ENCODE data around the gene MYO18B. TPM values are rescaled to one million over a fixed set of nuclear protein-coding genes. Genes with fewer than 3 reads are reported as not detected.

Gene MYO18B
- total RNA-seq, 1 donor from 2014 or later, result 12.0 TPM

GRCh38 chr22:25714739-25715138 lies 27.2 kb upstream of the MYO18B start:
- Histone ChIP-seq H3K4me1 (peaks cover 0 to 3% of the 10 kb centered on the region in 2 donors), H3K4me3 (no peak overlapping the region), H3K36me3 (no peaks in the 10 kb centered on the region), H3K27me3 (no peaks in the 10 kb centered on the region), H3K27ac (no peak overlapping the region), H3K9me3 (no peaks in the 10 kb centered on the region)
- intact Hi-C loops (cut with DNase I), result loop anchor here (5.0 kb wide), 1 partner anchor 58 kb away; no protein-coding TSS in a partner anchor
- DNase-seq (ENCODE audit: low spot score in 2 of 2), result no peak
- no peak for TF ChIP-seq CTCF (IDR thresholded peaks at IDR 0.05)

DNA sequence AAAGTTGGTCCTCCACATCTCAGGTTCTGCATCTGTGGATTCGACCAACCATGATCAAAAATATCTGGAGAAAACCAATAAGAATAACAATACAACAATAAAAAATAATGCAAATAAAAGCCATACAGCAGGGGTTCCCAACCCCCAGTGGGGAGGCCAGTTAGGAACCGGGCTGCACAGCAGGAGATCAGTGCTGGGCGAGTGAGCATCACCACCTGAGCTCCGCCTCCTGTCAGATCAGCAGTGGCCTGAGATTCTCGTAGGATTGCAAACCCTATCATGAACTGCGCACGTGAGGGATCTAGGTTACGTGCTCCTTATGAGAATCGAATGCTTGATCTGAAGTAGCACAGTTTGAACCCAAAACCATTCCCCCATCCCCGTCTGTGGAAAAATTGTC lies 25.4 kb upstream of the MYO18B start:
- no peaks in the 10 kb centered on the region for H3K27me3 ChIP-seq

DNA sequence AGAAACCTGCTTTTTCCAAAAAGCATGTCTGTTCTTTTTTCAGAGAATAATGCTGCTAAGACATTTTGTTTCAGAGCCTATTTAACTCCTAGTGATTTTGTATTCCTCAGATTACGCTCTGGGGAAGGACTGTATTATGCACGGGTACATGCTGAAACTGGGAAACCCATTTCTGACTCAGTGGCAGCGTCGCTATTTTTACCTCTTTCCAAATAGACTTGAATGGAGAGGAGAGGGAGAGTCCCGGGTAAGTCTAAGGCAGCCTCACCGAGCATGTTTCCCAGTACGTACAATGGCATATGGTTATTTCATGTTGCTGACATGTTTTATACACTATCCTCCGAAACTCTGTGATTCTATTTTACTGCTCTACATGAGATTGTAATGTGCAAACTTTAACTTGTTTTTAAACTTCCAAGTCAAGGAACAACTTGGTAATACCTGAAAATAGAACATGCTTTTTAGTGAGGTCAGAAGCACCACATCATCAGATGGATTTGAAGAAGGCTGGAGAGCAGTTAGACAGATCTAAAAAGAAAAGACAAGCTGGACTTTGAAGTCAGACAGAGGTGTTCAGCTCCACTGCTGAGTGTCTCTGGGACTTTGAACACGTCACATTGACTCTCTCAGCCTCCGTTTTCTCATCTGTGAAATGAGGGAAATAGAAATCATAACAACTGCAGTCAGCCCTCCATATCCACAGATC lies 23.7 kb upstream of the MYO18B start:
- no peak for DNase-seq (ENCODE audit: low spot score in 2 of 2)
- TF ChIP-seq CTCF (IDR thresholded peaks at IDR 0.05), result no peak
- H3K27me3 ChIP-seq, result no peaks in the 10 kb centered on the region
- H3K36me3 ChIP-seq, result peaks cover 0 to 4% of the 10 kb centered on the region in 2 donors
- peak overlapping the region in 1 of 2 donors; percentile 56 for H3K27ac ChIP-seq
- H3K9me3 ChIP-seq, result no peaks in the 10 kb centered on the region
- no peak overlapping the region for H3K4me3 ChIP-seq
- intact Hi-C loops (cut with DNase I), result loop anchor here (5.0 kb wide), 1 partner anchor 54 kb away; no protein-coding TSS in a partner anchor
- peaks cover 0 to 3% of the 10 kb centered on the region in 2 donors for H3K4me1 ChIP-seq

More for the DNA sequence above, 25.4 kb upstream of the MYO18B start:
- no peak for DNase-seq (ENCODE audit: low spot score in 2 of 2)
- H3K36me3 ChIP-seq, result no peaks in the 10 kb centered on the region
- intact Hi-C loops (cut with DNase I), result loop anchor here (5.0 kb wide), 1 partner anchor 56 kb away; no protein-coding TSS in a partner anchor
- H3K27ac ChIP-seq, result no peak overlapping the region
- peaks cover 0 to 3% of the 10 kb centered on the region in 2 donors for H3K4me1 ChIP-seq
- no peaks in the 10 kb centered on the region for H3K9me3 ChIP-seq
- no peak overlapping the region for H3K4me3 ChIP-seq
- no peak for TF ChIP-seq CTCF (IDR thresholded peaks at IDR 0.05)

DNA sequence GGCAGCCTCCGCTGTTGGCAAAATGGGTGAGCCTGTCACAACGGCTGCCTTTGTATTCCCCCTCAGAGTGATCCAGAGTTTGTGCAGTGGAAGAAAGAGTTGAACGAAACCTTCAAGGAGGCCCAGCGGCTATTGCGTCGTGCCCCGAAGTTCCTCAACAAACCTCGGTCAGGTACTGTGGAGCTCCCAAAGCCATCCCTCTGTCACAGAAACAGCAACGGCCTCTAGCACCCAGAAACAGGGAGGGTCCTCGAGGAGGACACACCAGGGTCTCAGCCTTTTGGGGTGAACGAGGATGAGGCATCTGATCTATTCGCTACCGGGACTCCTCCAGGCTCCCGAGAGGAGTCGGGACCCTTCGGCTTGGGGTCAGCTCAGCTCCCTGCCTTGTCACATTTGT lies 19.8 kb upstream of the MYO18B start:
- Histone ChIP-seq H3K4me3 (no peak overlapping the region), H3K4me1 (peaks cover 0 to 3% of the 10 kb centered on the region in 2 donors), H3K9me3 (no peaks in the 10 kb centered on the region), H3K36me3 (peaks cover 0 to 4% of the 10 kb centered on the region in 2 donors), H3K27ac (no peak overlapping the region), H3K27me3 (no peaks in the 10 kb centered on the region)
- TF ChIP-seq CTCF (IDR thresholded peaks at IDR 0.05), result no peak
- intact Hi-C loops (cut with DNase I), result no loop called here
- DNase-seq (ENCODE audit: low spot score in 2 of 2), result no peak

GRCh38 chr22:25722626-25723025 lies 19.4 kb upstream of the MYO18B start:
- no peak for TF ChIP-seq CTCF (IDR thresholded peaks at IDR 0.05)
- Histone ChIP-seq H3K27ac (no peak overlapping the region), H3K4me3 (no peak overlapping the region), H3K4me1 (peaks cover 0 to 3% of the 10 kb centered on the region in 2 donors), H3K27me3 (no peaks in the 10 kb centered on the region), H3K9me3 (no peaks in the 10 kb centered on the region), H3K36me3 (peaks cover 0 to 4% of the 10 kb centered on the region in 2 donors)
- intact Hi-C loops (cut with DNase I), result no loop called here
- no peak for DNase-seq (ENCODE audit: low spot score in 2 of 2)

Measured in ascending aorta (tissue), 2 donors.